NCI-H1930 (cell line): ENCODE results near the gene BTRC.
"Not testable (repeated sequence)": the region's sequence is repeated elsewhere in the genome, so short reads cannot be mapped to it uniquely, and the experiment has no call there.

Experiments
- DNase-seq, 2 experiments: peaks; one replicate each; lab custom pipeline; 2025; lab: John Stamatoyannopoulos, UW

The BTRC gene

DNA sequence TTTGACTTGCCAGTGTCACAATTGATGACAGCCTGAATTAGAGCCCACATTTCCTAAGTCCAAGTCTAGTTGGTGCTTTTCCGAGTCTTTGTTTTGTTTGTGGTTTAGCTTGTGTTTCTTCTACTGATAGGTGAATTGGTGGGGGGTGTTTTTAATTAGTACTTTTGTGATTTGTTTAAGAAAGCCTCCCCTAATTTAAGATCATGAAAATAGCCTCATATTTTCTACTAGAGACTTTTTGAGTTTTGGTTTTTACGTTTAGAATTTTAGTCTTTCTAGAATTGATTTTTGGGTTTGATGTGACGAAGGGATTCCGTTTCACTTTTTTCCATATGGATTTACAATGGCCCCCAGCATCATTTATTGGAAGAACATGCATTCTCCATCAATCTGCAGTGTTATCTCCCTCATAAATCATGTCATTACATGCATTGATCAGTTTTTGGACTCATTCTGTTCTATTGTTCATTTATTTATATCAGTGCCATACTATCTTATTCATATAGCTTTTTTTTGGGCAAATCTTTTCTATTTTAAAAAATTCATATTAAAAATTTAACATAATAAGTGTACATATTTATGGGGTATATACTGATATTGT lies 32.8 kb downstream of the BTRC start:
- no peak for DNase-seq

DNA sequence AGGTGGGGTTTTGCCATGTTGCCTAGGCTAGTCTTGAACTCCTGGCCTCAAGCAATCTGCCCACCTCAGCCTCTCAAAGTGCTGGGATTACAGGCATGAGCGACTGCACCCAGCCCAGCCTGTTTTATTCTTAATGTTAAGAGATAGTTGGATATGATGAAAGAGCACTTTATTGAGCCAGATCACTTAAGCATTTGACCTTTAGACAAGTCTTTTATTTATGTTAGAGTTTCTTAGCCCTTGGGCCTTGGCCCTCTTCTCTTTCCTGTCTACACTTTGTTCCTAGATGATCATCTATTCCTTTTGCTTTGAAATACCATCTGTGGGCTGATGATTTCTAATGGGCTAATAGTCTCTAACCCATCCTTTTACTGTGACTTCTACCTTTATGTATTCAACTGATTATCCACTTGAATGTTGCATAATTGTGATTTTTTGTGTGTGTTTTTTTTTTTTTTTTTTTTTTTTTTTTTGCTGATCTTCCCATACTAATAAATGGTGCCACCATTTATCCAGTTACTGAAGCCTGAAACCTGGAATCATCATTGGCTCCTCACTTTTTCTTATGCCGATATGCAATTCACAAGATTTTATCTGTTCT lies 34.8 kb downstream of the BTRC start:
- no peak for DNase-seq

GRCh38 chr10:101389532-101389931 lies 35.6 kb downstream of the BTRC start:
- not testable (repeated sequence) for DNase-seq

- no peak for DNase-seq
Measured at GRCh38 chr10:101389986-101390531, 36.1 kb downstream of the BTRC start.

DNA sequence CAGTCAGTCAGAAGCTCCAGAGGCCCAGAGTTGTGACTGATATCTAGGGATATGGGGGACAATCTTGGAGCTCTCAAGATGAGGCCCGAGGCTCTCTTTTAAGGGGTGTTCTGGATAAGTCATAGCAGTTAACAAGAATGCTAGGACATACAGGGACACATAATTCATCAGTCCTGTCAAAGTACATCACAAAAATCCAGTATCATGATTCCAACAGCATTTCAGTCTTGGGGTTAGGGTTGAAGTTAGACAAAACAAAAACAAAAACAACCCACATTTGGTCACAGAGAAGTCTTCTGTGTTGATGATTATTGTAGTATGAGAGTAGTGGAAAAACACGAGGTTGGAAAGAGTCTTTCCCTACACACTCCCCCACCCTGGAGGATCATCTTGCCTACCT lies 39.4 kb downstream of the BTRC start:
- no peak for DNase-seq

- no peak for DNase-seq
Measured at GRCh38 chr10:101394524-101395133, 40.7 kb downstream of the BTRC start.

DNA sequence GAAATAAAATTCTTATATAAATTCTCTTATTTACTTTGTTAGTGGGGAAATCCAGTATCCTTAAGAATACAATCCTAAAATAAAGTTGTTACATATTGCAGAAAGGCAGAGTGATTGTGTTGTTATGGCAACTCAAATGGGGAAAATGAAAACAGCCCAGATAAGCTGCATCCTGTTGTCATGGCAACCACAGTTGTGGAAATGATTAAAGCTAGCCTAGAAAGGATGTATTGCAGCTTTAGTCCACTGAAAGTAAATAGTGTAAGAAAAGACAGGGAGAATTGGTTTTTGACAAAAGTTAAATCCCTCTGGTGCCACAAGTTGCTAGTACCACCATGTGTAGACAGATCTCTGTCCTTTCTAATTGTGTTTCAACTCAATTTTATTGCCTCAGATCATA lies 43.2 kb downstream of the BTRC start:
- DNase-seq = peak in 1 of 2 experiments; percentile 5

DNA sequence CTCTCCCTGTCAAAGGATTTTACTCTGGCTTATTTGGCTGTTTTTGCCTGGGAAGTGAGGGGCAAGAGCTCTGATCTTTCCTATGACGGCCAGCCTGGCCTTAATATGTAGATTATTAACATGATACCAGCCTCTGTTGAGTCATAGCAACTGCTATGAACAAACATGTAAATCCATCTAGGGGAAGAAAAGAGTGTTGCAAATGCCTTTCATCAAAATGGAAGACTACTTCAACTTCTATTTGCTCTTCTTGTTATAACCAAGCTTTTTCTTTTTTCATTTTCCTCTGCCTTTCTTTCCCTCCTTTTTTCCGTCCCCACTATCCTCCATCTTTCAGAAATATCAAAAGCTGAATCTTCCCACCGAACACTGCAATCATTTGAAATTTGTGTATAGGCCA lies 46.6 kb downstream of the BTRC start:
- no peak for DNase-seq

GRCh38 chr10:101402711-101403110 lies 48.7 kb downstream of the BTRC start:
- no peak for DNase-seq

DNA sequence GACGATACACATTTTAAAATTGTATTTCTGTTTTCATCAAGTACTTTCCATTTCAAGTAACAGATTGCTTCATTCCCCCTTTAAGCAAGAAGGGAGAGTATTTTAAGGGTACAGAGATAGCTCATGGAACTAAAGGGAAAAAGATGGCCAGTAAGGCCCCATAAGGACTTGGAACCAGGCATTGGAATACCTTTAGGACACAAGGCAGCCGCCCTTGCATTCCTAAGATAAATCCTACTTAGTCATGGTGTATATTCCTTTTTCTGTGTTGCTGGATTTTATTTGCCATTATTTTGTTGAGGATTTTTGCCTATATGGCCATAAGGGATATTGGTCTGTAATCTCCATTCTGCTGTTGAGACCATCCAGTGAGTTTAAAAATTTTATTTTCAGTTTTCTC lies 49.2 kb downstream of the BTRC start:
- no peak for DNase-seq

- no peak for DNase-seq
Measured at GRCh38 chr10:101405001-101405400, 51.0 kb downstream of the BTRC start.

DNA sequence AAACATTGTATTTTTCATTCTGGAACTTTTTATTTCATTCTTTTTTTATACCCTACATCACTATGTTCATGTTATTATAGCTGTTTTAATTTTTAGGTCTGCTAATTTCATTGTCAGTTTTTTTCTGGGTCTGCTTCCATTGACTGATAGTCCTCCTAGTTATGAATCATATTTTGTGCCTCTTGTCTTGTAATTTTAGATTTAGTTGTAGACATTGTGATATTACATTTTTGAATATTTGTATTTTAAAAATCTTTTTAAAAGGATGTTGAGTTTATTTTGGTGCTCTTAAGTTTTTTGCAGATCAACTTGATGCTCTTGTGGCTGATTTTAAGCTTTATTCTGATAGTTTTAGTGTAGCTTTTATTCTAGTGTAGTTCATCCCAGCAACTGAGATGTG lies 57.6 kb downstream of the BTRC start:
- DNase-seq = no peak

DNA sequence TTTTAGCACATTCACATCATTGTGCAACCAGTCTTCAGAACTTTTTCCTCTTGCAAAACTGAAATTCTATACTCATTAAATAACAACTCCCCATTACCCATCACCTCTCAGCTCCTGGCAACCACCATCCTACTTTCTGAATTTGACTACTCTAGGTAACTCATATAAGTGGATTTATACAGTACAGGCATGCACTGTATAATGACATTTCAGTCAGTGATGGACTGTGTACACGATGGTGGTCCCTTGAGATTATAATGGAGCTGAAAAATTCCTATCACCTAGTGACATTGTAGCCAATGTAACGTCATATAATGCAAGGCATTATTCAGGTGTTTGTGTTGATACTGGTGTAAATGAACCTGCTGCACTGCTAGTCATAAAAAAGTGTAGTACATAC lies 60.1 kb downstream of the BTRC start:
- no peak for DNase-seq

DNA sequence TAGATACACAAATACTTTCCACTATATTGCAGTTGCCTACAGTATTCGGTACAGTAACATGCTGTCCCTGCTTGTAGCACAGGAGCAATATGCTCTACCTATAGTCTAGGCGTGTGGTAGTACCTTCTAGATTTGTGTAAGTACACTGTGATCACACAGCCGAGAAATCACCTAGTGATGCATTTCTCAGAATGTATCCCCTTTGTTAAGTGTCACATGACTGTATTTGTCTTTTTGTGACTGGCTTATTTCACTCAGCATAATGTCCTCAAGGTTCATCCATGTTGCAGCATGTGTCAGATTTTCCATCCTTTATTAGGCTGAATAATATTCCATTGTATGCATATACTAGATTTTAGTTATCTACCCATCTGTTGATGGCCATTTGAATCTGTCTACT lies 61.9 kb downstream of the BTRC start:
- no peak for DNase-seq

DNA sequence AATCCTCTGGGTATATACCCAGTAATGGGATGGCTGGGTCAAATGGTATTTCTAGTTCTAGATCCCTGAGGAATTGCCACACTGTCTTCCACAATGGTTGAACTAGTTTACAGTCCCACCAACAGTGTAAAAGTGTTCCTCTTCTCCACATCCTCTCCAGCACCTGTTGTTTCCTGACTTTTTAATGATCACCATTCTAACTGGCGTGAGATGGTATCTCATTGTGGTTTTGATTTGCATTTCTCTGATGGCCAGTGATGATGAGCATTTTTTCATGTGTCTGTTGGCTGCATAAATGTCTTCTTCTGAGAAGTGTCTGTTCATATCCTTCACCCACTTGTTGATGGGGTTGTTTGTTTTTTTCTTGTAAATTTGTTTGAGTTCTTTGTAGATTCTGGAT lies 68.0 kb downstream of the BTRC start:
- DNase-seq = not testable (repeated sequence)

- no peak for DNase-seq
Measured at GRCh38 chr10:101425535-101425934, 71.6 kb downstream of the BTRC start.

GRCh38 chr10:101428036-101428435 lies 74.1 kb downstream of the BTRC start:
- DNase-seq = no peak

- DNase-seq = no peak
Measured at GRCh38 chr10:101429423-101429822, 75.5 kb downstream of the BTRC start.

- no peak for DNase-seq
Measured at GRCh38 chr10:101436302-101436701, 82.3 kb downstream of the BTRC start.

DNA sequence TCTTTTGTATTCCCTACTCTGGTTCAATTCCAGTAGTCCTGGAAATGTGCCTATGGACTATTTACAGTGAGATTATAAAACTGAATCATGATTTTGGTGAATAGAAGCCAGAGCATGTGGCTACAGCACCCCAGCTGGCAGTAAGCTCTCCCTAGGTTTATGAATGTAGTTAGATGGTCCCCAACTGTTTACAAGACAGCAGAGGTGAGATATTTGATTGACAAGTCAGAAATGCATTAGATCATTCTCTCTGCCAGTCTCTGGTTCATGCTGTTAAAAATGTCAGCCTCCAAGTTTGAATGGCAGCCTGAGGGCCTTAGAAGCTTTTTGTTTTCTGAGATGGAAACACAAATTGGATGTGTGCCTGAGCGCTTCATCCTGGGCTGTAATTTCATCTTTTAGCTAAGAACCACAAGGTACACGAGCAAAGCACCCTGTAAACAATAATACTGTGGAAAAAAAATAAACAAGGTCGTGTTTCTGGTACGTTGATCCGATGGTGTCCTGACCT lies 85.0 kb downstream of the BTRC start:
- DNase-seq = no peak

DNA sequence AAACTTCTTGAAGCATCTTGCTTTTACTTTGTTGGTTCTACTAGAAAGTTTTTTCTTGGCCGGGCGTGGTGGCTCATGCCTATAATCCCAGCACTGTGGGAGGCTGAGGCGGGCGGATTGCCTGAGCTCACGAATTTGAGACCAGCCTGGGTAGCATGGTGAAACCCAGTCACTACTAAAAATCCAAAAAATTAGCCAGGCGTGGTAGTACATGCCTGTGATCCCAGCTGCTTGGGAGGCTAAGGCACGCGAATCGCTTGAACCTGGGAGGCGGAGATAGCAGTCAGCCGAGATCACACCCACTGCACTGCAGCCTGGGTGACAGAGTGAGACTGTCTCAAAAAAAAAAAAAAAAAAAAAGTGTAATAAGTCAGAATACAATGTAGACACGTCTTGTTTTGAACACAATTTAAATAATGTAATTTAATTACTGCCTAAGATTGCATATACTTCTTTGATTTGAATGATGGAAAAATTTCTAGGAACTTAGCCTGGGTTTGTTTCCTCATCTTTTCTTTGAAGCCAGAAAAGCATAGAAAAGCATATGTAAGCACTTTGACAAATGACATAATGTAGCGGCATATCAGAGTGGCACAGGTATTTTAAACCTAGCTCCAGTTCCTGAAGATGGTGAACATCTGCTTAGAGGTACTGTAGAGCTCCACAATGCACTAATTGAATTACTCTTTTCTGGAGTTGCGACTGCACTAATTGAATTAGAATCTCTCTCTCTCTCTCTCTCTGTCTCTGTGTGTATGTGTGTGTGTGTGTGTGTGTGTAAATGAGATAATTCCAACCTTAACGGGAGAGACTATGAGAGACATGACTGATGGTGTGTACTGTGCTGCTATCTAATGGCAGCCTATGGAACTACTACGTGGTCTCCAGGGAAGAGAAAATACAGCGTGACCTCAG lies 87.8 kb downstream of the BTRC start:
- peak in 1 of 2 experiments; percentile 21 for DNase-seq

DNA sequence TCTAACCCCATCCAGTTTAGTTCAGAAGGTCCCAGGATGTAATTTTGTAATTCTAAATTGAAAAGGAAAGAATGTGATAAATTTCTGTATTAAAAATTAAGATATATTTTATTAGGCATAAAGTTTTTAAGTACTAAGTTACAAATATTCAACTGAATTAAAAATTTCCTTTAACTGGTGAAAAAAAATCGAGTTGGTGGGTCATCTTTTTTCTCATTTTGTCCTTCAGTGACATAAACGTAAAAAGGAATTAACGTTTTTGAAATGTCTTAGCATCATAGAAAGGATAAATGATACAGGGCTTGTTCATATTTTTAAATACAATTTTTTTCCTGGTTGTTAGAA lies 88.5 kb downstream of the BTRC start:
- DNase-seq = no peak
